A549 (cell line): ENCODE results near the gene ROPN1L. TPM values are rescaled to one million over a fixed set of nuclear protein-coding genes. Genes with fewer than 3 reads are reported as not detected.

ENCODE experiments used
- ATAC-seq, 2 experiments: fragments of 200-7000 bp in 1 of 2; fragments of >200 bp in 1 of 2; cut with Nextera tagmentation in 1 of 2; cut with Tn5 transposase in 1 of 2; 3 replicates each; pipeline versions ENCODE4 v1.8.0 to v1.9.1; 2018 to 2020; ENCODE audit warnings: mild to moderate bottlenecking in 1 of 2, moderate library complexity in 1 of 2
- CTCF ChIA-PET: fragments of 300-600 bp; sonication (Branson Sonifier 250); formaldehyde crosslinking; extraction: SDS; loops from one replicate; lab custom pipeline; 2021; ENCODE audit warnings: antibody characterized with exemption, inconsistent platforms; lab: Yijun Ruan, JAX
- POLR2A ChIA-PET: fragments of 350-600 bp; formaldehyde crosslinking; extraction: SDS; loops from one replicate; lab custom pipeline; 2021; ENCODE audit warnings: antibody characterized with exemption, inconsistent platforms; lab: Yijun Ruan, JAX
- DNase-seq, 2 experiments: peaks; one replicate each; pipeline versions ENCODE4 v3.0.0 to v3.0.0-alpha.2; 2011 to 2016; ENCODE audit warnings: low read depth in 1 of 2, low spot score in 1 of 2
- FAIRE-seq: peaks from 2 replicates; lab custom pipeline; 2011; peaks lifted over from hg19 to GRCh38; lab: Jason Lieb, UNC
- H3K27ac ChIP-seq, 2 experiments: fragments of >200 bp; sonication (Bioruptor Twin); formaldehyde crosslinking; 3 replicates each; pipeline ENCODE4 v1.5.1; 2016 to 2017
- H3K4me1 ChIP-seq: fragments of >200 bp; sonication (Bioruptor Twin); formaldehyde crosslinking; 3 replicates; pipeline ENCODE4 v1.6.1; 2016
- H3K4me2 ChIP-seq: fragments of >200 bp; sonication (Bioruptor Twin); formaldehyde crosslinking; 3 replicates; pipeline ENCODE4 v1.6.1; 2016
- H3K4me3 ChIP-seq: fragments of >200 bp; sonication (Bioruptor Twin); formaldehyde crosslinking; 3 replicates; pipeline ENCODE4 v1.5.1; 2016
- H3K9me3 ChIP-seq: fragments of >200 bp; sonication (Bioruptor Twin); formaldehyde crosslinking; 3 replicates; pipeline ENCODE4 v1.6.1; 2016
- ATOH8 ChIP-seq: fragments of 250-450 bp; sonication (Bioruptor Pico); IDR thresholded peaks from 2 replicates; pipeline ENCODE4 v1.5.0; 2020; ENCODE audit warnings: low read depth, mild to moderate bottlenecking, moderate library complexity
- CBX8 ChIP-seq: fragments of 200-600 bp; sonication (generic); IDR thresholded peaks from 2 replicates; pipeline ENCODE4 v1.6.1; 2016
- EHMT2 ChIP-seq: fragments of 200-600 bp; sonication (generic); IDR thresholded peaks from 2 replicates; pipeline ENCODE4 v1.6.1; 2016; ENCODE audit warnings: antibody characterized with exemption, low read depth, mild to moderate bottlenecking, moderate library complexity
- ELK1 ChIP-seq: fragments of 150-350 bp; IDR thresholded peaks from 2 replicates; pipeline ENCODE4 v1.6.1; 2014; ENCODE audit warnings: low read depth, mild to moderate bottlenecking, low read length
- KDM5A ChIP-seq: fragments of 200-600 bp; sonication (generic); IDR thresholded peaks from 2 replicates; pipeline ENCODE4 v1.6.1; 2016; ENCODE audit warnings: antibody characterized with exemption, mild to moderate bottlenecking
- MAX ChIP-seq: IDR thresholded peaks from 2 replicates; pipeline ENCODE4 v1.6.1; 2012
- NPAS2 ChIP-seq: fragments of 250-450 bp; sonication (Bioruptor Pico); IDR thresholded peaks from 2 replicates; pipeline ENCODE4 v1.8.0; 2022; ENCODE audit warnings: mild to moderate bottlenecking, moderate library complexity, borderline replicate concordance
- PBX3 ChIP-seq: IDR thresholded peaks from 2 replicates; pipeline ENCODE4 v1.6.1; 2012
- POLR2A ChIP-seq: IDR thresholded peaks from 2 replicates; pipeline ENCODE4 v1.6.1; 2012; ENCODE audit warnings: mild to moderate bottlenecking, low read length
- POLR2AphosphoS2 ChIP-seq: conservative IDR thresholded peaks from 2 replicates; pipeline ENCODE4 v1.6.1; 2012; ENCODE audit warnings: low read length, improper control_type of control experiment, inconsistent platforms
- RAD21 ChIP-seq, 2 experiments: fragments of >200 bp in 1 of 2; sonication (Bioruptor Twin) in 1 of 2; formaldehyde crosslinking in 1 of 2; IDR thresholded peaks in 1 of 2; conservative IDR thresholded peaks in 1 of 2; 2 replicates in 1 of 2; 3 replicates in 1 of 2; pipeline ENCODE4 v1.6.1; 2012 to 2018; ENCODE audit warnings: inconsistent platforms in 1 of 2
- RARB ChIP-seq: fragments of 250-450 bp; sonication (Bioruptor Pico); IDR thresholded peaks from 2 replicates; pipeline ENCODE4 v1.8.0; 2021; ENCODE audit warnings: mild to moderate bottlenecking, moderate library complexity
- REST ChIP-seq: fragments of 200-600 bp; sonication (generic); IDR thresholded peaks from 2 replicates; pipeline ENCODE4 v1.6.1; 2016; ENCODE audit warnings: antibody characterized with exemption, mild to moderate bottlenecking, moderate library complexity
- RFX5 ChIP-seq: fragments of 450-650 bp; IDR thresholded peaks from 2 replicates; pipeline ENCODE4 v1.7.1; 2014; ENCODE audit warnings: antibody characterized with exemption, mild to moderate bottlenecking, moderate library complexity
- SMC3 ChIP-seq: fragments of >200 bp; sonication (Bioruptor Twin); formaldehyde crosslinking; IDR thresholded peaks from 3 replicates; pipeline ENCODE4 v1.6.1; 2018; ENCODE audit warnings: inconsistent platforms
- TFCP2L1 ChIP-seq: fragments of 250-450 bp; sonication (Bioruptor Pico); IDR thresholded peaks from 2 replicates; pipeline ENCODE4 v1.5.0; 2021; ENCODE audit warnings: mild to moderate bottlenecking
- ZFP36 ChIP-seq: fragments of 450-650 bp; IDR thresholded peaks from 2 replicates; pipeline ENCODE4 v1.6.1; 2014; ENCODE audit warnings: borderline replicate concordance; ENCODE audit not compliant: partially characterized antibody
- ZSCAN20 ChIP-seq: fragments of 250-450 bp; sonication (Bioruptor Pico); IDR thresholded peaks from 2 replicates; pipeline ENCODE4 v1.8.0; 2022; ENCODE audit warnings: mild to moderate bottlenecking, moderate library complexity
- WGBS: methylation state at CpG from one replicate; pipeline ENCODE4 v1.1.6; 2017; ENCODE audit errors: missing lambda C conversion rate; 5-methylcytosine and 5-hydroxymethylcytosine counted together
- polyA plus RNA-seq, 4 experiments: library from polyadenylated mRNA; depleted of rRNA in 3 of 4; stranded (reverse); fragments of >200 nt; fragmentation: RNase III in 1 of 4; extraction: RNeasy Plus Mini Kit Qiagen cat#74134 plus additional on column Dnase treatment in 1 of 4; gene quantifications; 2 replicates in 3 of 4; 3 replicates in 1 of 4; pipeline ENCODE4 v1.2.3, GENCODE V29; 2011 to 2017
- TF ChIP-seq, protein P1 (sequence below): fragments of >200 bp; sonication (Bioruptor Twin); formaldehyde crosslinking; IDR thresholded peaks from 2 replicates; pipeline ENCODE4 v1.6.1; 2016
- TF ChIP-seq, protein P2 (sequence below): IDR thresholded peaks from 2 replicates; pipeline ENCODE4 v1.6.1; 2012; ENCODE audit warnings: low read depth, borderline replicate concordance
- TF ChIP-seq, protein P3 (sequence below): fragments of >200 bp; sonication (Bioruptor Twin); formaldehyde crosslinking; IDR thresholded peaks from 3 replicates; pipeline ENCODE4 v1.5.1; 2016

ROPN1L gene
- polyA plus RNA-seq, 2 of the 4 experiments (the other 2 are of a cell fraction), result 0.83 to 1.4 TPM

DNA sequence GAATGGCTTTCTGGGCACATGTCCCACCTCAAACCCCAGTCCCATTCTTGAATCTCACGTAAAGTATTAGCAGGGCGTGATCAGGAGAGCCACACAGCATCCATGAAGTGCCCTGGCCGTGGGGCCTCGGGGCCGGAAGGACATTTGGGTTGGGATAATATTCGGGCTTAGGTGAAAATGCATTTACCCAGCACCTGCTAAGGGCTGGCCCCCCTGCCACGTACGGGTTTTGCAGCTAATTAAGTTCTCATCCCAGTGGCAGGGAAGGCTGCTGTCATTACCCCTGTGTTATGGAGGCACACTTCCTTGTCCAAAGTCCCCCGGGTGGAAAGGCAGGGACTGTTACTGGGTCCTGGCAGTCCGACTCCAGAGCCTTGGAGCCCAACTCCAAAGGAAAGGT is 29.0 kb downstream of the ROPN1L start:
- TF ChIP-seq SMC3 (no peak), NPAS2 (CRISPR knock-in tag) (no peak), RAD21 (conservative IDR thresholded peaks at IDR 0.05 in 1 of 2, IDR thresholded peaks at IDR 0.05 in 1 of 2) (no peak), KDM5A (no peak), REST (no peak), RARB (CRISPR knock-in tag) (no peak), POLR2AphosphoS2 (no peak), RFX5 (no peak)
- TF ChIP-seq, protein P1, sequence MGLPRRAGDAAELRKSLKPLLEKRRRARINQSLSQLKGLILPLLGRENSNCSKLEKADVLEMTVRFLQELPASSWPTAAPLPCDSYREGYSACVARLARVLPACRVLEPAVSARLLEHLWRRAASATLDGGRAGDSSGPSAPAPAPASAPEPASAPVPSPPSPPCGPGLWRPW, result no peak
- FAIRE-seq (no peak), DNase-seq (no peak), ATAC-seq (no peak)
- ChIA-PET CTCF (no interaction called here), POLR2A (no interaction called here)
- H3K4me3 ChIP-seq, result no peak overlapping the region
- H3K4me1 ChIP-seq, result peaks cover 20% of the 10 kb centered on the region
- whole genome bisulfite sequencing, result 90% methylated on average over 10 of the region's 10 CpGs
- no peak overlapping the region for H3K4me2 ChIP-seq
- H3K9me3 ChIP-seq, result 0 out of 3 replicates have a peak, but pooled peaks cover 4% of the 10 kb centered on the region
- H3K27ac ChIP-seq, result peak overlapping the region in 1 of 2 experiments; percentile 13; a peak in 2 of 6 replicates

DNA sequence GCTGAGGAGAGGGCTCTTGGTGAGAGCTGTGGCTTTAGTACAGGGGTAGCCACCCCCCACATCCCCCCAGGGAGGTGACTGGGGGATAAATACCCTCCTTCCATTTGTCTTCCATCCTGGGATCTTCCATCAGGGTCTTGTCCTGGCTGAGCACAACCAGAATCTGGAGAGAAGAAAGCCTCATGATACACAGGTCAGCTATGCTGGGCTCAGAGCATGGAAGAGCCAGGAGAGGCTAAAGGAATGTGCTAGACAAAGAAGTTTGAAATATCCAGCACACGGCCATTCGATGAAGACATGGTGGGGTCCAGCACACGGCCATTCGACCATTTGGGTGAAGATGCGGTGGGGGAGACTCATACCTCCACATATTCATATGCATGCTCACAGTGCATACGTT is 30.0 kb downstream of the ROPN1L start:
- no peak for FAIRE-seq
- POLR2A ChIA-PET, result no interaction called here
- no peak for TF ChIP-seq ZSCAN20
- TF ChIP-seq, protein P2, sequence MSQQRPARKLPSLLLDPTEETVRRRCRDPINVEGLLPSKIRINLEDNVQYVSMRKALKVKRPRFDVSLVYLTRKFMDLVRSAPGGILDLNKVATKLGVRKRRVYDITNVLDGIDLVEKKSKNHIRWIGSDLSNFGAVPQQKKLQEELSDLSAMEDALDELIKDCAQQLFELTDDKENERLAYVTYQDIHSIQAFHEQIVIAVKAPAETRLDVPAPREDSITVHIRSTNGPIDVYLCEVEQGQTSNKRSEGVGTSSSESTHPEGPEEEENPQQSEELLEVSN, result no peak
- no peak for TF ChIP-seq CBX8
- TF ChIP-seq TFCP2L1 (CRISPR knock-in tag), result no peak
- no peak for TF ChIP-seq RARB (CRISPR knock-in tag)
- TF ChIP-seq EHMT2, result no peak
- no peak for TF ChIP-seq PBX3
- TF ChIP-seq ZFP36, result no peak
- no peak for TF ChIP-seq ELK1
- no peak for TF ChIP-seq ATOH8 (CRISPR knock-in tag)
- no peak for TF ChIP-seq MAX
- TF ChIP-seq, protein P3, sequence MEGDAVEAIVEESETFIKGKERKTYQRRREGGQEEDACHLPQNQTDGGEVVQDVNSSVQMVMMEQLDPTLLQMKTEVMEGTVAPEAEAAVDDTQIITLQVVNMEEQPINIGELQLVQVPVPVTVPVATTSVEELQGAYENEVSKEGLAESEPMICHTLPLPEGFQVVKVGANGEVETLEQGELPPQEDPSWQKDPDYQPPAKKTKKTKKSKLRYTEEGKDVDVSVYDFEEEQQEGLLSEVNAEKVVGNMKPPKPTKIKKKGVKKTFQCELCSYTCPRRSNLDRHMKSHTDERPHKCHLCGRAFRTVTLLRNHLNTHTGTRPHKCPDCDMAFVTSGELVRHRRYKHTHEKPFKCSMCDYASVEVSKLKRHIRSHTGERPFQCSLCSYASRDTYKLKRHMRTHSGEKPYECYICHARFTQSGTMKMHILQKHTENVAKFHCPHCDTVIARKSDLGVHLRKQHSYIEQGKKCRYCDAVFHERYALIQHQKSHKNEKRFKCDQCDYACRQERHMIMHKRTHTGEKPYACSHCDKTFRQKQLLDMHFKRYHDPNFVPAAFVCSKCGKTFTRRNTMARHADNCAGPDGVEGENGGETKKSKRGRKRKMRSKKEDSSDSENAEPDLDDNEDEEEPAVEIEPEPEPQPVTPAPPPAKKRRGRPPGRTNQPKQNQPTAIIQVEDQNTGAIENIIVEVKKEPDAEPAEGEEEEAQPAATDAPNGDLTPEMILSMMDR, result no peak
- TF ChIP-seq POLR2A, result no peak
- TF ChIP-seq REST, result no peak

More for the DNA sequence above, 30.0 kb downstream of the ROPN1L start:
- no peak for DNase-seq
- peak in 1 of 2 experiments; percentile 49; a peak in 2 of 6 replicates for ATAC-seq
- CTCF ChIA-PET, result interaction anchor here (1.6 kb wide), 1 partner anchor 90 kb away, joined by 3 read pairs; no protein-coding TSS in a partner anchor
- no peak overlapping the region for H3K4me3 ChIP-seq
- H3K9me3 ChIP-seq, result 0 out of 3 replicates have a peak, but pooled peaks cover 4% of the 10 kb centered on the region
- peaks cover 20% of the 10 kb centered on the region for H3K4me1 ChIP-seq
- no peak overlapping the region for H3K4me2 ChIP-seq
- 91% methylated on average over 6 of the region's 6 CpGs for WGBS
- H3K27ac ChIP-seq, result 0 out of 6 replicates have a peak overlapping the region, but pooled peaks of 1 of the 2 experiments have one; percentile 7
